ENCODE results near the gene DAZ4. TPM values are rescaled to one million over a fixed set of nuclear protein-coding genes. Genes with fewer than 3 reads are reported as not detected.
"Not testable (repeated sequence)": the region's sequence is repeated elsewhere in the genome, so short reads cannot be mapped to it uniquely, and the experiment has no call there.

Gene DAZ4
- total RNA-seq: not detected

GRCh38 chrY:24833619-24834018 lies at the start of gene DAZ4:
TSS of gene DAZ4 (plus strand) at chrY:24833919. CDS start at chrY:24834127, 208 bp downstream.
- H3K27ac ChIP-seq; intact Hi-C loops (cut with DNase I); H3K4me3 ChIP-seq (replicated peaks in 1 of 3); H3K9me3 ChIP-seq; H3K4me1 ChIP-seq; DNase-seq; H3K36me3 ChIP-seq; H3K27me3 ChIP-seq: not testable (repeated sequence)
- no CpG with 5 or more reads among the region's 23 CpGs for WGBS, 2 donors

GRCh38 chrY:24813293-24813692 lies 20.4 kb upstream of the DAZ4 start, which contains the start of gene DAZ3:
TSS of gene DAZ3 (minus strand) at chrY:24813393. CDS start at chrY:24813185, 208 bp downstream.
- not testable (repeated sequence) for H3K4me1 ChIP-seq

GRCh38 chrY:24821836-24822235 lies 11.9 kb upstream of the DAZ4 start:
- H3K4me1 ChIP-seq; intact Hi-C loops (cut with DNase I); DNase-seq; H3K27me3 ChIP-seq; H3K27ac ChIP-seq; H3K9me3 ChIP-seq; H3K36me3 ChIP-seq; H3K4me3 ChIP-seq (replicated peaks in 1 of 3): not testable (repeated sequence)
- WGBS, 2 donors: no CpG with 5 or more reads among the region's 3 CpGs

More at GRCh38 chrY:24813293-24813692, 20.4 kb upstream of the DAZ4 start, which contains the start of gene DAZ3:
- DNase-seq; intact Hi-C loops (cut with DNase I); H3K27ac ChIP-seq; H3K9me3 ChIP-seq; H3K4me3 ChIP-seq (replicated peaks in 1 of 3); H3K27me3 ChIP-seq; H3K36me3 ChIP-seq: not testable (repeated sequence)
- no CpG with 5 or more reads among the region's 23 CpGs for WGBS, 2 donors

- DNase-seq; H3K27me3 ChIP-seq; intact Hi-C loops (cut with DNase I); H3K4me1 ChIP-seq; H3K4me3 ChIP-seq (replicated peaks in 1 of 3); H3K9me3 ChIP-seq; H3K27ac ChIP-seq; H3K36me3 ChIP-seq: not testable (repeated sequence)
- WGBS, 2 donors: 30% methylated on average over 2 of the region's 4 CpGs; no CpG with 5 or more reads in 1 of the 2 donors
Measured at GRCh38 chrY:24824184-24824879, 9.4 kb upstream of the DAZ4 start.

GRCh38 chrY:24825069-24825468 lies 8.7 kb upstream of the DAZ4 start:
- intact Hi-C loops (cut with DNase I); H3K27ac ChIP-seq; H3K4me1 ChIP-seq; H3K36me3 ChIP-seq; H3K27me3 ChIP-seq; H3K4me3 ChIP-seq (replicated peaks in 1 of 3); DNase-seq; H3K9me3 ChIP-seq: not testable (repeated sequence)
- no CpG with 5 or more reads among the region's 4 CpGs for WGBS, 2 donors

Other genes with a start within 250 kb of the DAZ4 start
- gene BPY2B, start 215.9 kb upstream of the DAZ4 start, total RNA-seq: not detected
- not detected for gene DAZ3, start 20.5 kb upstream of the DAZ4 start, total RNA-seq
- gene BPY2C, start 218.2 kb downstream of the DAZ4 start, total RNA-seq: not detected

Data from thyroid gland (tissue), 4 donors.